Breast epithelium (tissue), 4 donors: Measurements from ENCODE around the gene NRL. TPM values are rescaled to one million over a fixed set of nuclear protein-coding genes. Genes with fewer than 3 reads are reported as not detected.

Source experiments
- DNase-seq, 2 donors: peaks; one replicate each; pipeline ENCODE4 v3.0.0-alpha.2; 2019; ENCODE audit warnings: low spot score in 2 of 2
- H3K27ac ChIP-seq, 2 donors: fragments of 200-600 bp; sonication (generic) in 1 of 2; one replicate each; pipeline ENCODE4 v1.5.1; 2016 to 2019; ENCODE audit warnings: mild to moderate bottlenecking in 1 of 2
- H3K27me3 ChIP-seq, 2 donors: fragments of 200-600 bp; sonication (generic) in 1 of 2; one replicate each; pipeline versions ENCODE4 v1.5.1 to v1.6.0; 2017 to 2019; ENCODE audit warnings: control low read depth in 1 of 2, mild to moderate bottlenecking in 1 of 2
- H3K36me3 ChIP-seq: fragments of 200-600 bp; one replicate; pipeline ENCODE4 v1.5.1; 2019
- H3K4me1 ChIP-seq, 2 donors: fragments of 200-600 bp; sonication (generic); one replicate each; pipeline ENCODE4 v1.5.1; 2016 to 2019; ENCODE audit warnings: control low read depth in 1 of 2
- H3K4me3 ChIP-seq, 3 donors: fragments of 200-600 bp; sonication (generic); 1 replicate in 2 of 3; 2 replicates in 1 of 3; pipeline ENCODE4 v1.5.1; 2016 to 2019; ENCODE audit warnings: mild to moderate bottlenecking in 3 of 3, moderate library complexity in 2 of 3
- H3K9me3 ChIP-seq, 2 donors: fragments of 200-600 bp; sonication (generic) in 1 of 2; one replicate each; pipeline ENCODE4 v1.5.1; 2016 to 2019; ENCODE audit warnings: control low read depth in 1 of 2
- CTCF ChIP-seq, 3 donors: fragments of 450-650 bp; IDR thresholded peaks; one replicate each; pipeline ENCODE4 v1.5.1; 2016 to 2017; ENCODE audit warnings: antibody characterized with exemption in 3 of 3, mild to moderate bottlenecking in 3 of 3, moderate library complexity in 3 of 3
- POLR2A ChIP-seq: fragments of 450-650 bp; IDR thresholded peaks from one replicate; pipeline ENCODE4 v1.6.1; 2016; ENCODE audit warnings: antibody characterized with exemption, mild to moderate bottlenecking, moderate library complexity
- POLR2AphosphoS5 ChIP-seq, 3 donors: sonication (generic); formaldehyde crosslinking; IDR thresholded peaks; one replicate each; pipeline ENCODE4 v1.6.1; 2017; ENCODE audit warnings: antibody characterized with exemption in 3 of 3
- intact Hi-C: fragments of 100-400 bp; cut with DNase I; formaldehyde crosslinking; loops from one replicate; pipeline ENCODE4 v1.15.1; 2023; ENCODE audit warnings: low total_unique reads
- total RNA-seq, 3 donors: library from RNA; depleted of rRNA; stranded (reverse); fragments of >200 nt; gene quantifications; one replicate each; pipeline ENCODE4 v1.1.0, GENCODE V29; 2016

NRL gene
- total RNA-seq, 3 donors from 2014 or later = 2.1 to 5.6 (median 2.5) TPM

DNA sequence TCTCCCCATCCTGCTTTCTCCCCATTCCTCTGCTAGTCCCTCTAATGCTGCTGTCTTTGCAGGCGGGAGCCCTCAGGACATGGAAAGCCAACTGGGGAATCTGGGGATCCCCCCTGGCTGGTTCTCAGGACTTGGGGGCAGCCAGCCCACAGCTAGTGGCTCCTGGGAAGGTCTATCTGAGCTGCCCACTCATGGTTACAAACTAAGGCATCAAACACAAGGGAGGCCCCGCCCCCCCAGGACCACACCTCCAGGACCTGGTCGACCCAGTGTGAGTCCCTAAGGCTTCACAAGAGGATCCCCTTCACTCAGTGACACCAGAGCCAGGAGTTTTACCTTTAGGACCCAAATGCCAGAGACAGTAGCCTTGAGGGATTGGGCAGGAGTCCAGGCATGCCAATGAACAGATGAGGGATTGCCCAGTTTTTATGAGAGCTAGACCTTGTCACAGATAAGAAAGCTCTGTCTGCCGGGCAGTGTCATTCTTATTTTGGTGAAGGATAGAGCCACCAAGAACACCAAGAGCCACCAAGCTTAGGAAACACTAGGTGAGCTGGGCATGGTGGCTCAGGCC, 51.4 kb downstream of the NRL start:
- no peak for DNase-seq
- TF ChIP-seq POLR2A = no peak
- TF ChIP-seq POLR2AphosphoS5 (IDR thresholded peaks at IDR 0.05) = no peak
- TF ChIP-seq CTCF (IDR thresholded peaks at IDR 0.05) = no peak
- Histone ChIP-seq H3K36me3 (no peaks in the 10 kb centered on the region), H3K4me3 (no peak overlapping the region), H3K27ac (no peak overlapping the region), H3K4me1 (no peaks in the 10 kb centered on the region), H3K27me3 (no peaks in the 10 kb centered on the region), H3K9me3 (no peaks in the 10 kb centered on the region)
- intact Hi-C loops = no loop called here

DNA sequence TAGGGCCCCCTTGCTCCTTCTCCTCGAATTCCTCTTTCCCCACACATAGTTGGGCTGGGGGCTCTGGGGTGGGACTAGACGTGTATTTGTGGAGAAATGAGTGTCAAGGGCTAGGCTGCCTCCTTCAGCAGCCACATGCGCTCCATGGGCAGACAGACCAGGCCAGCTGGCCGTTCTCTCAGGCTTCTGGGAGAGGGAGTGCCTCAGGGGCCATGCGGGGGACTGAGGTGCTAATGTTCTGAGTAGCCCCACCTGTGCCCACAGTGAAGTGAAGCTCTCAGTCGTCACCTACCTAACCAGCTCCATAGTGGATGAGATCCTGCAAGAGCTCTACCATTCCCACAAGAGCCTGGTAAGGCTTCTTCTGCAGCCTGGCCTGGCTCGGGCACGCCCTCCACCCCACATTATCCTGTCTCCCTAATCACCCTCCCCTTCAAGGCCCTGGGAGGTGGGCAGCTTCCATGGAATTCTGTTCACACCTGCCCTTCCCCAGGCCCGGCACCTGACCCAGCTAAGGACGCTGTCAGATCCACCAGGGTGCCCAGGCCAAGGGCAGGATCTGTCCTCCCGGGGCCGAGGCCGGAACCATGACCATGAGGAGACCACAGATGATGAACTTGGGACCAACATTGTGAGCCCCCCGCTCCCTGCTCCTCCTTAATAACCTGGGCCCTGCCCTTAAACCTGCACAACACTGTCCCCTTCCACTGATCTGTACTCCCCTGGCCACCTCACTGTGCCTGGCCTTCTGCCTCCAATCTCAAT, 52.4 kb downstream of the NRL start:
- Histone ChIP-seq H3K9me3 (no peaks in the 10 kb centered on the region), H3K4me1 (no peaks in the 10 kb centered on the region), H3K4me3 (no peak overlapping the region), H3K27ac (no peak overlapping the region), H3K36me3 (no peaks in the 10 kb centered on the region), H3K27me3 (no peaks in the 10 kb centered on the region)
- no peak for DNase-seq
- intact Hi-C loops = no loop called here
- TF ChIP-seq CTCF (IDR thresholded peaks at IDR 0.05) (no peak), POLR2A (no peak), POLR2AphosphoS5 (IDR thresholded peaks at IDR 0.05) (no peak)

- Histone ChIP-seq H3K27ac (no peak overlapping the region), H3K4me1 (no peaks in the 10 kb centered on the region), H3K4me3 (no peak overlapping the region), H3K9me3 (no peaks in the 10 kb centered on the region), H3K36me3 (no peaks in the 10 kb centered on the region), H3K27me3 (no peaks in the 10 kb centered on the region)
- no peak for DNase-seq
- TF ChIP-seq POLR2AphosphoS5 (IDR thresholded peaks at IDR 0.05) (no peak), CTCF (IDR thresholded peaks at IDR 0.05) (no peak), POLR2A (no peak)
- intact Hi-C loops = no loop called here
Observed at GRCh38 chr14:24060984-24061913, 53.5 kb downstream of the NRL start.

- Histone ChIP-seq H3K36me3 (no peaks in the 10 kb centered on the region), H3K4me3 (no peak overlapping the region), H3K27ac (no peak overlapping the region), H3K9me3 (no peaks in the 10 kb centered on the region), H3K27me3 (no peaks in the 10 kb centered on the region), H3K4me1 (no peaks in the 10 kb centered on the region)
- DNase-seq = no peak
- intact Hi-C loops = no loop called here
- TF ChIP-seq CTCF (IDR thresholded peaks at IDR 0.05) (no peak), POLR2A (no peak)
Observed at GRCh38 chr14:24060443-24060842, 54.3 kb downstream of the NRL start.
